Activated effector memory CD4-positive, alpha-beta T cell treated with Interleukin-2 at 50 U/mL for 16 hours (primary cell): ENCODE measurements around the gene MRPL16.
"Not testable (repeated sequence)": the region's sequence is repeated elsewhere in the genome, so short reads cannot be mapped to it uniquely, and the experiment has no call there.

Experiments
- DNase-seq: peaks from one replicate; pipeline ENCODE4 v3.0.0-alpha.2; 2020

MRPL16 gene

DNA sequence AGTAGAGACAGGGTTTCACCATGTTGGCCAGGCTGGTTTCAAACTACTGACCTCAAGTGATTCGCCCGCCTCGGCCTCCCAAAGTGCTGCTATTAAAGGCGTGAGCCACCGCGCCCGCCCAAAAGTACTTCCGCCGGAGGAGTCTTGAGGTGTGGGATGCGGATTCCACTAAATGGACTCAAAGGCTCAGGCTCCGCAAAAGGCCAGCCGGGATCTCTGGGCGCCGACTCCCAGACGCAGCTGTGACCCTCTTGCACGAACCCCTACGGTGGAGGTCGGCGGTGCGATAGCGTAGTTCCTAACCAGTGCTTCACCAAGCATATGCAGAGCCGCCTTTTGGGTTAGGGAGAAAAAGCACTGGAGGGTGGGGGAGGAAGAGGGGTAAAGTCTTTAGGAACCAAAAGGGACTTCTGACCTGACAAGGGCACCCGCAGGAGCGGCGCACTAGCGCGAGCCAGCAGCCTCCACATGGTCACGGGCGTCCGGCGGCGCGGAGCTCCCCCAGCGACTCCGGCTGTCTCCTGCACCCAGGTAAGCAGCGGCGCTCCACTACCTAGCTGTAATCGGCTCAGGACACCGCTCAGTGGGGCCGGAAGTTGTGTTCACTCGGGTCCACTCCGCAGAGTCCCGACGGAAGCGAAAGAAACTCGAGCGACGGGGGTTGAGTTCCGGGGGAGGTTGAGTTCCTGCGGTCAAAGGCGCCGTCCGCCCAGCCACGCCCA, at the start of gene MRPL16:
Gene MRPL16 (minus strand): TSS at position 590 of the 722 bp plus-strand sequence. CDS start 120 bp downstream, at position 470.
- DNase-seq = peak; percentile 86

GRCh38 chr11:59859673-59860072, 49.1 kb upstream of the MRPL16 start:
- no peak for DNase-seq

DNA sequence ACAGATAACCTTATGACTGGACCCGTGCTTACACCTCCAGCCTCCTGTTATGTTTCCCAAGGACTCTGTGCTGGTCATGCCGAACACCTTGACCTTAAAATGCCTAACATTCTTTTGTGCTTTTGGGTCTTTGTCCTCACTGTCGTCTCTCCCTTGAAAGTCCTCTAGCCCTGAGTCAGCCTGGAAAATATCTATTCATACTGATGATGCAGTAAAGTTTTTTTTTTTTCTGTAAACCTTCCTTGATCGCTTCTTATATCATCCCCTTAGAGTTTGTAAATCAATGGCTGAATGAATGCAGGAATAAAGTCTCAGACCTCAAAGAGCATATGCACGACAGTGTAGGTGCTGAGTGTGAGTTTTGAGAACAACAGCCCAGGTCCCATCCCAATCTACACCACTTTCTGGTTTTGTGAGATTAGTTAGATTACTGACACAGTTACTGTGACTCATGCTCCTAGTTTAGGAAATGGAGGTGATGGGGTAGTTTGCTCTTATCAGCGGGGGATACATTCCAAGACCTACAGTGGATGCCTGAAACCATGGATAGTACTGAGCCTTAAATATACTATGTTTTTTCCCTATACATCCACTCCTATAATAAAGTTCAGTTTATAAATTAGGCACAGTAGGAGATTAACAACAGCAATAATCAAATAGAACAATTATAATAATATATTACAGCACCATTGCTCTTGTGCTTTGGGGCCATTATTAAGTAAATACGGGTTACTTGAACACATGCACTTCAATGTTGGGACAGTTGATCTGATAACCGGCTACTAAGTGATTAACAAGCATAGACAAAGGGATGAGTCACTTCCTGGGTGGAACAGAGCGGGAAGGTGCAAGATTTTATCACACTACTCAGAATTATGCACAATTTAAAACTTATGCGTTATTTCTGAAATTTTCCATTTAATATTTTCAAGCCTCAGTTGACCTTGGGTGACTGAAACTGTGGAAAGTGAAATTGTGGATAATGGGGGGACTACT, 47.2 kb upstream of the MRPL16 start:
- no peak for DNase-seq

- no peak for DNase-seq
These were observed 44.3 kb upstream of the MRPL16 start for GRCh38 chr11:59854871-59855270.

- not testable (repeated sequence) for DNase-seq
These were observed 40.8 kb upstream of the MRPL16 start for GRCh38 chr11:59851416-59851815.

DNA sequence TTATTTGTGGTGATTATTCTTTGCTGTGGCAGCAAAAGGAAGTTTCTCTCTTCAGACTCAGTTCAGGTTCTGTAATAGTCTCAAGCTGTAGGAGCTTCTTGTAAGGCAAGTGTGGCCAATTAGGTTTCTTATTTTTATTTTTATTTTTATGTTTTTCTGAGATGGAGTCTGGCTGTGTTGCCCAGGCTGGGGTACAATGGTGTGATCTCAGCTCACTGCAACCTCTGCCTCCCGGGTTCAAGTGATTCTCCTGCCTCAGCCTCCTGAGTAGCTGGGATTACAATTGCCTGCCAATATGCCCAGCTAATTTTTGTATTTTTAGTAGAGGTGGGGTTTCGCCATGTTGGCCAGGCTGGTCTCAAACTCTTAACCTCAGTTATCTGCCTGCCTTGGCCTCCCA, 39.0 kb upstream of the MRPL16 start:
- not testable (repeated sequence) for DNase-seq

DNA sequence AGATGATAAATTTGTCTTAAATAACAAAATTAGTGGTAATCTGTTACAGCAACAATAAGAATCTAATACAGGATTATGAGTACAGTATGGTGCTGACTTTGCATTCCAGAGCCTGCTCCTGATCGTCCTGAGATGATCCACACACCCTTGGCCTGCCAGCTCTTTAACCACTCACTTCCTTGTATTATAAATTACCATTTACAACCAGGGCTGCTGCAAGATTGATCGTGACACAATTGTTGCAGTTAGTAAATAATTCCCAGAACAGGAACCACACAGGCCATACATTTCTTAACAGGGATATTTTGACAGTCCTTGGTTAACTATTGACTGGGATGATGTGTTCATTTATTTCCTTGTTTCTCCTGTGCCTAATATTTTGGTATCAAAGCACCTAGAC, 38.6 kb upstream of the MRPL16 start:
- DNase-seq = no peak

DNA sequence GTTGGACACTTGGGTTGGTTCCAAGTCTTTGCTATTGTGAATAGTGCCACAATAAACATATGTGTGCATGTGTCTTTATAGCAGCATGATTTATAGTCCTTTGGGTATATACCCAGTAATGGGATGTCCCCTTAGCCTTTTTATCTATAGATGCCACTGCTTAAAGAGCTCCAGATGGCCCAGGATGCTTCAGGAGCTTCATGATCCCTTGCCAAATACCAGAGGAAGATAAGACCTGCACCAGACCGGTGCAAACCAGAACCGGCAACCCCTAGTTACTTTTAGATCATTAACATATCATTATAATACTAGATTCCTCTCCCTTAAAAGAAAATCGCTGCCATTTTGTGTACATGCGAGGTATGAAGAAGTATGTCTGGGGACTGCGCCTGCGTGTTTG, 37.9 kb upstream of the MRPL16 start:
- not testable (repeated sequence) for DNase-seq

DNA sequence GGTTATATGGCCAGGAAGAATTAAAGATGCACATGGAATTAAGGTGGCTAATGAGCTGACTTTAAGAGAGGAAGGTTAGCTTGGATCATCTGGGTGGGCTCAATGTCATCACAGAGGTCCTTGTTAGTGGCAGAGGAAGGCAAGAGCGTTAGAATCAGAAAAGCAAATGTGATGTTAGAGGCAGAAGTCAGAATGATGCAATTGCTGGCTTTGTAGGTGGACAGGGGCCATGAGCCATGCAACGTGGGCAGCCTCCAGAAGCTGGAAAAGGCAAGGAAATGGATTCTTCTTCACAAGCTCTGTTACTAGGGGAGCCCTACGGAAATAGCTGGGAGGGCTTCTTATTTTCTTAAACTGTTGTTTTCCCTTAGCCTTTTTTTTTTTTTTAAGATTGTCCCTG, 37.0 kb upstream of the MRPL16 start:
- no peak for DNase-seq

- DNase-seq = no peak
These were observed 36.0 kb upstream of the MRPL16 start for GRCh38 chr11:59846556-59846955.

- DNase-seq = no peak
These were observed 34.8 kb upstream of the MRPL16 start, which contains the start of gene CBLIF for GRCh38 chr11:59845399-59845798. Gene CBLIF (minus strand): TSS chr11:59845499. CDS start chr11:59845453, 46 bp downstream.

GRCh38 chr11:59842316-59842715, 31.7 kb upstream of the MRPL16 start:
- no peak for DNase-seq

DNA sequence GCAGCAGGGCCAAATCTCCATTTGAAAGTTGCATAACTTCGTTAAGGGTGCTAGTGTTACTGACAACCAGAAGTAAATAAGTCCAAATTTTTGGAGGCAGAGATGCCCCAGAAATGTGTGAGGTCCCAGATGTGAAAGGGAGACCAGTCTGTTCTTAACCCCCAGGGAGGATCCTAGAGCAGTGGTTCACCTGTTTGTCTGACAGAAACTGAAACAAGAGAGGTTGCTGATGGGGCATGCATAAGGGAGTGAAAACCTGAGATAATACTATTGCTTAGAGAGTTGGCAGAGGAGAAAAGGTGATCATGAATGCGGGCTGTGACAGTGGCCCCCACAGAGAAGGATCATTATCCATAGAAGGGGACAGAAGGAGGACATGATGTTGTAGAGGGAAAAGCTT, 30.9 kb upstream of the MRPL16 start:
- DNase-seq = no peak

- no peak for DNase-seq
These were observed 29.0 kb upstream of the MRPL16 start for GRCh38 chr11:59839615-59840014.

DNA sequence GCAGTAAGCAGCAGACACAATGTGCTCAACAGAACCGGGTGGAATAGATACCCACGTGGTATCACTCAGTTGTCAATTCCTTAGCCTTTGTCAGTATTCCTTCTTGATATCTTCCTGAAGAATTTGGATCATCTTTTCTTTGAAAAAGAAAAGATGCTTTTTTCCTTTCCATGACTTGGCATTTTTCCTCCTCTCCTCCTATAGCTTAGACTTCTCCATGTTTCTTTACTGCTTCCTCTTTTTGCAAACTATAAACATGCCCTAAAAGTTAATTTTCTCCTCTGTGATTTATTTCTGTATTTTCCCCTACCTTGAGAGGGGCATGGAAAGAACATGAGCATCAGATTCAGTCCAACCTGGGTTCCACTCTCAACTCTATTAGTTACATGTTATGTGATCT, 23.0 kb upstream of the MRPL16 start:
- DNase-seq = no peak

GRCh38 chr11:59829358-59829757, 18.8 kb upstream of the MRPL16 start:
- no peak for DNase-seq

GRCh38 chr11:59822989-59823566, 12.5 kb upstream of the MRPL16 start:
- DNase-seq = no peak

GRCh38 chr11:59818572-59818971, 8.0 kb upstream of the MRPL16 start:
- no peak for DNase-seq

DNA sequence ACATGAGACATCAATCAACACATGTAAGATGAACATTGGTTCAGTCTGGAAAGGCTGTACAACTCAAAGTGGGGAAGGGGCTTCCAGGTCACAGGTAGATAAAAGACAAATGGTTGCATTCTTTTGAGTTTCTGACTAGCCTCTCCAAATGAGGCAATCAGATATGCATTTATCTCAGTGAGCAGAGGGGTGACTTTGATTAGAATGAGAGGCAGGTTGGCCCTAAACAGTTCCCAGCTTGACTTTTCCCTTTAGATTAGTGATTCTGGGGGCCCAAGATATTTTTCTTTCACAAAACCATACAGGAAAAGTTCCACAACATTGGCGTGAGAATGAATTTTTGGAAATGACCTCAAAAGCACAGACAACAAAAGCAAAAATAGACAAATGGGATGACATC, 5.9 kb upstream of the MRPL16 start:
- not testable (repeated sequence) for DNase-seq

DNA sequence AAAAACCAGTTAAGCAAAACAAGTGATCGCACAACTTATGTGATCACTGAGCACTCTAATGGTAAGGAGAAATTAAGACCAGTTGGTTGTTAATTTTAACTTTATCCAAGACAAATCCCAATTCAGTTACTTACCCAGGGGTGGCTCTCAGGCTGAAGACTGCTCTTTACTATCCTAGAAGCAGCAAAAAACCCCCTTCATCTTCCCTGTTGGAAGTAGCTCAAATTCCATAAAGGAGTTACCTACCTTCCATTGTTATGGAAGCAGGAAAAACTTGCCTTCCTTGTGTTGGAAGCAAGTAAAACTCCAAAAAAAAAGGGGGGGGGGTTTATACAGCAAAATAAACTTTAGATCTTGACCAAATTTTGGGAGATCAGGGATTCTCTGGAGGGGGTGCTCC, 5.2 kb upstream of the MRPL16 start:
- DNase-seq = no peak

DNA sequence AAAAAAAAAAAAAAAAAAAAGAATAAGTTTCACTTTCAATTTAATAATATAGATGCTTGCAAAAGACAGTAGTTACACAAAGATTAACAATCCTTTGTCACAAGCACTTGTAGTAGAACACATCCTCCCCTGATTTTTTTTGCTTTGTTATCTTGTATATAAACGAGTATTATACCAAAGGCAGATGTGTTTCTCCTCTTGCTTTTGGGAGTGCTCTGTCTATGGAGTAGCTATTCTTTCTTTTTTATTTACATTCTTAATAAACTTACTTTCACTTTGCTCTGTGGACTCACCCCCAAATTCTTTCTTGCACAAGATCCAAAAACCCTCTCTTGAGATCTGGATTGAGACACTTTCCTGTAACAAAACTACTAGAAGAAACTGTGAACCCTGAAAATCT, 3.4 kb upstream of the MRPL16 start:
- no peak for DNase-seq

DNA sequence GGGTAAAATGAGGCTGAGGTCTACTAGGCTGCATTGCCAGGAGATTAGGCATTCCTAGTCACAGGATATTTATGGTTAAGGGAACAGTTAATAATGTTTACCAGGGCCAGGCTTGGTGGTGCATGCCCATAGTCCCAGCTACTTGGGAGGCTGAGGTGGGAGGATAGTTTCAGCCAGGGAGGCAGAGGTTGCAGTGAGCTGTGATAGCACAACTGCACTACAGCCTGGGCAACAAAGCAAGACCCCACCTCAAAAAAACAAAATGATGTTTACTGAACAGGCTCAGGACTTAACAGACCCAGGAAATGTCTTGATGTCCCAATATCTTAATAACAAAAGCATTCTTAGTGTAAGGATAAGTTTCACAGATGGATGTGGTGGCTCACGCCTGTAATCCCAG, 2.8 kb upstream of the MRPL16 start:
- DNase-seq = no peak

- no peak for DNase-seq
These were observed 1.6 kb upstream of the MRPL16 start for GRCh38 chr11:59812220-59812619.

- no peak for DNase-seq
These were observed 307 bp upstream of the MRPL16 start for GRCh38 chr11:59810911-59811259.
